ENCODE data around the gene SLC7A9. TPM values are rescaled to one million over a fixed set of nuclear protein-coding genes. Genes with fewer than 3 reads are reported as not detected.

Gene SLC7A9
- total and polyA plus RNA-seq, 10 of the 15 experiments (the other 5 are each of a cell fraction or from before 2014, with no cell fraction given), result 0.13 to 0.17 TPM; not detected in 8

GRCh38 chr19:32822916-32823746, 46.4 kb downstream of the SLC7A9 start:
- BruUV-seq (replicated peaks), result no TSS peak
- TF ChIP-seq POLR2A (IDR thresholded peaks at IDR 0.05; ENCODE audit: low read depth, low read length) (no peak), CHD2 (IDR thresholded peaks at IDR 0.05; ENCODE audit: borderline replicate concordance, low read depth, low read length) (no peak), RB1 (IDR thresholded peaks at IDR 0.05; ENCODE audit: borderline replicate concordance) (no peak), SRF (IDR thresholded peaks at IDR 0.05; ENCODE audit: low read depth in 2 of 2, low read length in 2 of 2) (no peak), ZNF24 (IDR thresholded peaks at IDR 0.05) (no peak), NRF1 (conservative IDR thresholded peaks at IDR 0.05; ENCODE audit: low read depth, low read length) (no peak), NR2C1 (IDR thresholded peaks at IDR 0.05) (no peak), NR2F1 (conservative IDR thresholded peaks at IDR 0.05) (no peak), IKZF1 (conservative IDR thresholded peaks at IDR 0.05) (no peak), TCF3 (IDR thresholded peaks at IDR 0.05; ENCODE audit: borderline replicate concordance, insufficient read depth, low read depth, low read length) (no peak), PKNOX1 (IDR thresholded peaks at IDR 0.05) (no peak), MEF2B (IDR thresholded peaks at IDR 0.05; ENCODE audit: partially characterized antibody, poor library complexity, severe bottlenecking) (no peak), EP300 (IDR thresholded peaks at IDR 0.05; ENCODE audit: borderline replicate concordance in 1 of 2, control insufficient read depth in 1 of 2, low read depth in 2 of 2, low read length in 2 of 2) (no peak), MYB (IDR thresholded peaks at IDR 0.05; ENCODE audit: borderline replicate concordance, low read depth, low read length) (no peak), MXI1 (IDR thresholded peaks at IDR 0.05; ENCODE audit: low read depth, low read length) (no peak), HDGF (IDR thresholded peaks at IDR 0.05) (no peak), HDAC6 (IDR thresholded peaks at IDR 0.05; ENCODE audit: unreplicated experiment) (no peak), POLR2AphosphoS2 (IDR thresholded peaks at IDR 0.05; ENCODE audit: low read depth, low read length) (no peak)
- TF ChIP-seq, protein P1, sequence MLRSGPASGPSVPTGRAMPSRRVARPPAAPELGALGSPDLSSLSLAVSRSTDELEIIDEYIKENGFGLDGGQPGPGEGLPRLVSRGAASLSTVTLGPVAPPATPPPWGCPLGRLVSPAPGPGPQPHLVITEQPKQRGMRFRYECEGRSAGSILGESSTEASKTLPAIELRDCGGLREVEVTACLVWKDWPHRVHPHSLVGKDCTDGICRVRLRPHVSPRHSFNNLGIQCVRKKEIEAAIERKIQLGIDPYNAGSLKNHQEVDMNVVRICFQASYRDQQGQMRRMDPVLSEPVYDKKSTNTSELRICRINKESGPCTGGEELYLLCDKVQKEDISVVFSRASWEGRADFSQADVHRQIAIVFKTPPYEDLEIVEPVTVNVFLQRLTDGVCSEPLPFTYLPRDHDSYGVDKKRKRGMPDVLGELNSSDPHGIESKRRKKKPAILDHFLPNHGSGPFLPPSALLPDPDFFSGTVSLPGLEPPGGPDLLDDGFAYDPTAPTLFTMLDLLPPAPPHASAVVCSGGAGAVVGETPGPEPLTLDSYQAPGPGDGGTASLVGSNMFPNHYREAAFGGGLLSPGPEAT (IDR thresholded peaks at IDR 0.05; ENCODE audit: low read depth), result no peak
- intact Hi-C loops (cut with micrococcal nuclease; ENCODE audit: unreplicated experiment) (no loop called here), in situ Hi-C loops (cut with MboI) (no loop called here)
- no peak overlapping the region for H2AFZ ChIP-seq (ENCODE audit: control insufficient read depth, low read depth, low read length)
- no peaks in the 10 kb centered on the region for H4K20me1 ChIP-seq (ENCODE audit: control insufficient read depth, insufficient read depth)
- ChIA-PET RAD21 (ENCODE audit: unreplicated experiment) (no interaction called here), CTCF (no interaction called here), POLR2A (no interaction called here), SMC1A (ENCODE audit: uncharacterized antibody, unreplicated experiment) (no interaction called here)
- no peak overlapping the region for H3K4me3 ChIP-seq
- peaks cover 6% of the 10 kb centered on the region; the same call in 1 of the 2 replicates for H3K4me1 ChIP-seq (ENCODE audit: control insufficient read depth, insufficient read depth, low read length)
- no peak overlapping the region for H3K9ac ChIP-seq (ENCODE audit: control insufficient read depth, insufficient read depth, low read length)
- H3K79me2 ChIP-seq (ENCODE audit: control insufficient read depth, insufficient read depth, low read length), result no peaks in the 10 kb centered on the region
- no peak overlapping the region for H3K27ac ChIP-seq (ENCODE audit: control insufficient read depth, insufficient read depth)
- DNase-seq (ENCODE audit: low read depth, low spot score) (no peak), ATAC-seq (no peak), FAIRE-seq (no peak)
- no peak overlapping the region for H3K4me2 ChIP-seq (ENCODE audit: control insufficient read depth, insufficient read depth)
- no peaks in the 10 kb centered on the region for H3K36me3 ChIP-seq (ENCODE audit: control insufficient read depth in 2 of 2, insufficient read depth in 2 of 2, low read length in 1 of 2)
- H3K27me3 ChIP-seq (replicated peaks in 1 of 2; ENCODE audit: control insufficient read depth in 2 of 2, insufficient read depth in 2 of 2, low read length in 1 of 2), result peaks cover 0 to 3% of the 10 kb centered on the region in 2 experiments; a peak in 2 of 4 replicates
- no peaks in the 10 kb centered on the region for H3K9me3 ChIP-seq (replicated peaks; ENCODE audit: control insufficient read depth, insufficient read depth, low read length)
- 47% methylated on average over 14 of the region's 14 CpGs for WGBS (ENCODE audit: insufficient coverage, insufficient replicate concordance, low lambda C conversion rate, missing lambda C conversion rate)
